HepG2 (cell line): ENCODE data around the gene FTHL17.

ENCODE experiments used
- EP300 ChIP-seq, 3 experiments: sonication (generic) in 1 of 3; formaldehyde crosslinking in 1 of 3; IDR thresholded peaks; 2 replicates each; pipeline versions ENCODE4 v1.5.1 to v1.6.1; 2011 to 2020; ENCODE audit warnings: low read depth in 2 of 3, low read length in 2 of 3, borderline replicate concordance in 1 of 3, improper control_type of control experiment in 1 of 3, mild to moderate bottlenecking in 1 of 3, missing genetic modification reagents in 1 of 3, moderate library complexity in 1 of 3
- GPN1 ChIP-seq: sonication (generic); formaldehyde crosslinking; IDR thresholded peaks from 2 replicates; pipeline ENCODE4 v1.5.1; 2020; ENCODE audit warnings: missing genetic modification reagents, borderline replicate concordance
- HDAC2 ChIP-seq: sonication (generic); formaldehyde crosslinking; IDR thresholded peaks from 2 replicates; pipeline ENCODE4 v1.4.0; 2020; ENCODE audit warnings: missing genetic modification reagents
- NFIC ChIP-seq: IDR thresholded peaks from 2 replicates; pipeline ENCODE4 v1.6.1; 2012; ENCODE audit warnings: mild to moderate bottlenecking, low read length, inconsistent platforms
- RAD21 ChIP-seq: fragments of 450-650 bp; formaldehyde crosslinking; IDR thresholded peaks from 2 replicates; pipeline ENCODE4 v1.5.0; 2020; ENCODE audit warnings: mild to moderate bottlenecking
- SMC3 ChIP-seq: IDR thresholded peaks from 2 replicates; pipeline ENCODE4 v1.6.1; 2011; ENCODE audit warnings: low read length, improper control_type of control experiment
- SYNCRIP ChIP-seq: fragments of 200-400 bp; formaldehyde crosslinking; IDR thresholded peaks from 2 replicates; pipeline ENCODE4 v1.6.1; 2018; ENCODE audit warnings: mild to moderate bottlenecking, low read depth, low read length; ENCODE audit not compliant: insufficient read depth
- U2AF1 ChIP-seq: fragments of 200-400 bp; formaldehyde crosslinking; optimal IDR thresholded peaks from 2 replicates; pipeline ENCODE3; 2017; ENCODE audit warnings: mild to moderate bottlenecking, low read depth, low read length
- ZFP36 ChIP-seq: fragments of 150-350 bp; IDR thresholded peaks from 2 replicates; pipeline ENCODE4 v1.6.1; 2018; ENCODE audit warnings: borderline replicate concordance, low read length, low read depth; ENCODE audit not compliant: partially characterized antibody
- ZNF121 ChIP-seq: sonication (generic); formaldehyde crosslinking; IDR thresholded peaks from 2 replicates; pipeline ENCODE4 v1.5.0; 2020; ENCODE audit warnings: mild to moderate bottlenecking, missing genetic modification reagents
- TF ChIP-seq, protein P1 (sequence below): sonication (generic); formaldehyde crosslinking; IDR thresholded peaks from 2 replicates; pipeline ENCODE4 v1.5.1; 2020; ENCODE audit warnings: mild to moderate bottlenecking, missing genetic modification reagents
- TF ChIP-seq, protein P2 (sequence below): sonication (generic); formaldehyde crosslinking; IDR thresholded peaks from 2 replicates; pipeline ENCODE4 v1.5.0; 2020; ENCODE audit warnings: mild to moderate bottlenecking, missing genetic modification reagents, moderate library complexity

DNA sequence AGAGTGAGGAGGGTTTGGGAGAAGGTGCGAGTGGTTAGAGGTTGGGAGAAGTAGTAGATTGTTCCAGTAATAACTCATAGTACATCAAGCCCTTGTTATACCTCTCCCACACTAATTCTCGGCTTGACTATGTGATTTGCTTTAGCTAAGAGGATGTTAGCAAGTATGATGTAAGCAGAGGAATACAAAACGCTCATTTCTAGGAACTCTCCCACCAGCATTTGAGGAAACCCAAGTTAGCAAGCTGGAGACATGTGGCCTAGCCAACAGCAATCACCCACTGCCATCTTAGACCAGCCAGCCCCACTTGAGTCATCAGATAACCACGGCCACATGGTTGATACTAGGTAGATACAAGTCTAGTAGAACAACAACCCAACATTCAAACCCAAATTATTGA lies 14.2 kb downstream of the FTHL17 start:
- TF ChIP-seq U2AF1: no peak
- TF ChIP-seq ZNF121 (CRISPR knock-in tag): no peak
- no peak for TF ChIP-seq GPN1 (CRISPR knock-in tag)
- TF ChIP-seq, protein P1, sequence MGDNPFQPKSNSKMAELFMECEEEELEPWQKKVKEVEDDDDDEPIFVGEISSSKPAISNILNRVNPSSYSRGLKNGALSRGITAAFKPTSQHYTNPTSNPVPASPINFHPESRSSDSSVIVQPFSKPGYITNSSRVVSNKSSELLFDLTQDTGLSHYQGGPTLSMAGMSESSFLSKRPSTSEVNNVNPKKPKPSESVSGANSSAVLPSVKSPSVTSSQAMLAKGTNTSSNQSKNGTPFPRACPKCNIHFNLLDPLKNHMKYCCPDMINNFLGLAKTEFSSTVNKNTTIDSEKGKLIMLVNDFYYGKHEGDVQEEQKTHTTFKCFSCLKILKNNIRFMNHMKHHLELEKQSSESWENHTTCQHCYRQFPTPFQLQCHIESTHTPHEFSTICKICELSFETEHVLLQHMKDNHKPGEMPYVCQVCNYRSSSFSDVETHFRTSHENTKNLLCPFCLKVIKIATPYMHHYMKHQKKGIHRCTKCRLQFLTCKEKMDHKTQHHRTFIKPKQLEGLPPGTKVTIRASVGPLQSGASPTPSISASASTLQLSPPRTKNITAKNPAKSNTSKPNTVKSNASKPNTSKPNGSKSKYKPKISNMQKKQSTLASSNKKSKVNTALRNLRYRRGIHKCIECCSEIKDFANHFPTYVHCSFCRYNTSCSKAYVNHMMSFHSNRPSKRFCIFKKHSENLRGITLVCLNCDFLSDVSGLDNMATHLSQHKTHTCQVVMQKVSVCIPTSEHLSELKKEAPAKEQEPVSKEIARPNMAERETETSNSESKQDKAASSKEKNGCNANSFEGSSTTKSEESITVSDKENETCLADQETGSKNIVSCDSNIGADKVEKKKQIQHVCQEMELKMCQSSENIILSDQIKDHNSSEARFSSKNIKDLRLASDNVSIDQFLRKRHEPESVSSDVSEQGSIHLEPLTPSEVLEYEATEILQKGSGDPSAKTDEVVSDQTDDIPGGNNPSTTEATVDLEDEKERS (CRISPR knock-in tag): no peak
- no peak for TF ChIP-seq EP300 (IDR thresholded peaks at IDR 0.05; ENCODE audit: low read depth in 2 of 2, low read length in 2 of 2)
- TF ChIP-seq EP300 (CRISPR knock-in tag; IDR thresholded peaks at IDR 0.05; ENCODE audit: borderline replicate concordance): no peak
- TF ChIP-seq, protein P2, sequence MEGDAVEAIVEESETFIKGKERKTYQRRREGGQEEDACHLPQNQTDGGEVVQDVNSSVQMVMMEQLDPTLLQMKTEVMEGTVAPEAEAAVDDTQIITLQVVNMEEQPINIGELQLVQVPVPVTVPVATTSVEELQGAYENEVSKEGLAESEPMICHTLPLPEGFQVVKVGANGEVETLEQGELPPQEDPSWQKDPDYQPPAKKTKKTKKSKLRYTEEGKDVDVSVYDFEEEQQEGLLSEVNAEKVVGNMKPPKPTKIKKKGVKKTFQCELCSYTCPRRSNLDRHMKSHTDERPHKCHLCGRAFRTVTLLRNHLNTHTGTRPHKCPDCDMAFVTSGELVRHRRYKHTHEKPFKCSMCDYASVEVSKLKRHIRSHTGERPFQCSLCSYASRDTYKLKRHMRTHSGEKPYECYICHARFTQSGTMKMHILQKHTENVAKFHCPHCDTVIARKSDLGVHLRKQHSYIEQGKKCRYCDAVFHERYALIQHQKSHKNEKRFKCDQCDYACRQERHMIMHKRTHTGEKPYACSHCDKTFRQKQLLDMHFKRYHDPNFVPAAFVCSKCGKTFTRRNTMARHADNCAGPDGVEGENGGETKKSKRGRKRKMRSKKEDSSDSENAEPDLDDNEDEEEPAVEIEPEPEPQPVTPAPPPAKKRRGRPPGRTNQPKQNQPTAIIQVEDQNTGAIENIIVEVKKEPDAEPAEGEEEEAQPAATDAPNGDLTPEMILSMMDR (CRISPR knock-in tag): no peak
- TF ChIP-seq SMC3: no peak
- no peak for TF ChIP-seq NFIC
- no peak for TF ChIP-seq RAD21 (CRISPR knock-in tag)
- TF ChIP-seq HDAC2: no peak
- no peak for TF ChIP-seq SYNCRIP
- TF ChIP-seq ZFP36: no peak
